DOHH2 (cell line): ENCODE measurements around the gene CYTH4.

Source experiments
- H3F3A ChIP-seq: fragments of 200-600 bp; sonication (generic), shearing (Covaris generic); 2 replicates; pipeline ENCODE4 v1.6.0; 2016; ENCODE audit warnings: antibody characterized with exemption, mild to moderate bottlenecking; ENCODE audit not compliant: control insufficient read depth, insufficient read depth
- H3K27ac ChIP-seq: fragments of 200-600 bp; sonication (generic); 2 replicates; pipeline ENCODE4 v1.5.1; 2014; ENCODE audit warnings: low read depth, mild to moderate bottlenecking, low read length, moderate library complexity
- H3K27me3 ChIP-seq: fragments of 200-600 bp; sonication (generic); 2 replicates; pipeline ENCODE4 v1.6.1; 2014; ENCODE audit warnings: mild to moderate bottlenecking, low read length, mixed read lengths; ENCODE audit not compliant: control insufficient read depth
- H3K36me3 ChIP-seq: fragments of 200-600 bp; sonication (generic); 2 replicates; pipeline ENCODE4 v1.6.1; 2014; ENCODE audit warnings: mild to moderate bottlenecking, low read length, moderate library complexity, mixed read lengths; ENCODE audit not compliant: control insufficient read depth
- H3K4me1 ChIP-seq: fragments of 200-600 bp; sonication (generic); 2 replicates; pipeline ENCODE4 v1.6.1; 2014; ENCODE audit warnings: mild to moderate bottlenecking, low read length, mixed read lengths; ENCODE audit not compliant: control insufficient read depth
- H3K4me2 ChIP-seq: fragments of 200-600 bp; sonication (generic); 2 replicates; pipeline ENCODE4 v1.6.0; 2014; ENCODE audit warnings: mild to moderate bottlenecking, low read length, moderate library complexity
- H3K4me3 ChIP-seq: fragments of 200-600 bp; sonication (generic); 2 replicates; pipeline ENCODE4 v1.5.1; 2014; ENCODE audit warnings: mild to moderate bottlenecking, low read length, mixed read lengths
- H3K79me2 ChIP-seq: fragments of 200-600 bp; sonication (generic); 2 replicates; pipeline ENCODE4 v1.6.1; 2014; ENCODE audit warnings: mild to moderate bottlenecking, low read length, mixed read lengths; ENCODE audit not compliant: control insufficient read depth
- H3K9me2 ChIP-seq: fragments of 200-600 bp; sonication (generic); replicated peaks from 2 replicates; pipeline ENCODE4 v1.6.1; 2014; ENCODE audit warnings: mild to moderate bottlenecking, low read length, mixed read lengths; ENCODE audit not compliant: control insufficient read depth
- H3K9me3 ChIP-seq: fragments of 200-600 bp; sonication (generic); 2 replicates; pipeline ENCODE4 v1.6.1; 2014; ENCODE audit warnings: antibody characterized with exemption, low read length, mixed read lengths; ENCODE audit not compliant: control insufficient read depth, insufficient read depth
- H4K20me1 ChIP-seq: fragments of 200-600 bp; sonication (generic); 2 replicates; pipeline ENCODE4 v1.6.0; 2014; ENCODE audit warnings: low read depth, mild to moderate bottlenecking, antibody characterized with exemption, low read length, moderate library complexity; ENCODE audit not compliant: control insufficient read depth, insufficient read depth
- EZH2phosphoT487 ChIP-seq: fragments of 200-600 bp; sonication (generic); IDR thresholded peaks from 2 replicates; pipeline ENCODE4 v1.6.1; 2017; ENCODE audit warnings: borderline replicate concordance, mild to moderate bottlenecking, antibody characterized with exemption, low read length, moderate library complexity, mixed read lengths
- TF ChIP-seq, protein P1 (sequence below): fragments of 200-600 bp; sonication (generic); IDR thresholded peaks from one replicate; pipeline ENCODE4 v1.5.1; 2014; ENCODE audit warnings: antibody characterized with exemption, mild to moderate bottlenecking, low read depth, low read length; ENCODE audit not compliant: poor library complexity, severe bottlenecking

CYTH4 gene

DNA sequence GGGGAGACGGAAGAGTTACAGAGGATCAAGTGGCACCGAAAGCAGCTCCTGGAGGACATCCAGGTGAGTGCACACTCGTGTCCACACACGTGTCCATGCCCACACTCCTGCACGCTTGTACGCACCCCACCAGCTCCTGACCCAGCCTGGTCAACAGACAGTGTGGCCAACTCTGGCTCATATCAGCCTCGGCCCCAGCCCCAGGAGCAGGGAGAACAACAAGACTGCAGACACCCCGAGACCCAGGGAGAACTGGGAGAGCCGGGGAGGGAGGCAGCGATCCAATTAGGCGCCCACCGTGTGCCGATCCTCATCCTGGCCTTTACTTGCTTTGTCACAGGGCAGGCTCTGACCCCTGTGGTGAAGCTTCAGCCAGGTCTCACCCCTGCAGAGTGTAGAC lies 10.3 kb downstream of the CYTH4 start:
- H3K9me3 ChIP-seq = no peaks in the 10 kb centered on the region
- no peaks in the 10 kb centered on the region for H4K20me1 ChIP-seq
- TF ChIP-seq, protein P1, sequence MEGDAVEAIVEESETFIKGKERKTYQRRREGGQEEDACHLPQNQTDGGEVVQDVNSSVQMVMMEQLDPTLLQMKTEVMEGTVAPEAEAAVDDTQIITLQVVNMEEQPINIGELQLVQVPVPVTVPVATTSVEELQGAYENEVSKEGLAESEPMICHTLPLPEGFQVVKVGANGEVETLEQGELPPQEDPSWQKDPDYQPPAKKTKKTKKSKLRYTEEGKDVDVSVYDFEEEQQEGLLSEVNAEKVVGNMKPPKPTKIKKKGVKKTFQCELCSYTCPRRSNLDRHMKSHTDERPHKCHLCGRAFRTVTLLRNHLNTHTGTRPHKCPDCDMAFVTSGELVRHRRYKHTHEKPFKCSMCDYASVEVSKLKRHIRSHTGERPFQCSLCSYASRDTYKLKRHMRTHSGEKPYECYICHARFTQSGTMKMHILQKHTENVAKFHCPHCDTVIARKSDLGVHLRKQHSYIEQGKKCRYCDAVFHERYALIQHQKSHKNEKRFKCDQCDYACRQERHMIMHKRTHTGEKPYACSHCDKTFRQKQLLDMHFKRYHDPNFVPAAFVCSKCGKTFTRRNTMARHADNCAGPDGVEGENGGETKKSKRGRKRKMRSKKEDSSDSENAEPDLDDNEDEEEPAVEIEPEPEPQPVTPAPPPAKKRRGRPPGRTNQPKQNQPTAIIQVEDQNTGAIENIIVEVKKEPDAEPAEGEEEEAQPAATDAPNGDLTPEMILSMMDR = no peak
- no peak for TF ChIP-seq EZH2phosphoT487
- peaks cover 41% of the 10 kb centered on the region for H3K4me1 ChIP-seq
- peaks cover 9% of the 10 kb centered on the region; the same call in 1 of the 2 replicates for H3F3A ChIP-seq
- H3K36me3 ChIP-seq = peaks cover 80% of the 10 kb centered on the region
- H3K4me2 ChIP-seq = no peak overlapping the region
- peaks cover 38% of the 10 kb centered on the region for H3K79me2 ChIP-seq
- H3K27me3 ChIP-seq = no peaks in the 10 kb centered on the region
- H3K27ac ChIP-seq = no peak overlapping the region
- H3K4me3 ChIP-seq = no peak overlapping the region
- no peaks in the 10 kb centered on the region for H3K9me2 ChIP-seq

GRCh38 chr22:37293172-37293571 lies 10.9 kb downstream of the CYTH4 start:
- TF ChIP-seq, protein P1 = no peak
- TF ChIP-seq EZH2phosphoT487 = no peak
- H3K9me3 ChIP-seq = no peaks in the 10 kb centered on the region
- peaks cover 9% of the 10 kb centered on the region; the same call in 1 of the 2 replicates for H3F3A ChIP-seq
- peaks cover 82% of the 10 kb centered on the region for H3K36me3 ChIP-seq
- H3K4me2 ChIP-seq = no peak overlapping the region
- H3K27ac ChIP-seq = no peak overlapping the region
- peaks cover 36% of the 10 kb centered on the region for H3K4me1 ChIP-seq
- H4K20me1 ChIP-seq = no peaks in the 10 kb centered on the region
- peaks cover 33% of the 10 kb centered on the region for H3K79me2 ChIP-seq
- H3K27me3 ChIP-seq = no peaks in the 10 kb centered on the region
- no peaks in the 10 kb centered on the region for H3K9me2 ChIP-seq
- no peak overlapping the region for H3K4me3 ChIP-seq

- Histone ChIP-seq H3K36me3 (peaks cover 81% of the 10 kb centered on the region), H3K9me2 (no peaks in the 10 kb centered on the region), H3K79me2 (peaks cover 19% of the 10 kb centered on the region), H3K9me3 (no peaks in the 10 kb centered on the region), H3K27ac (peak overlapping the region; percentile 25), H3K4me2 (peak overlapping the region; percentile 34; the same call in 1 of the 2 replicates), H3K27me3 (no peaks in the 10 kb centered on the region), H3K4me1 (peaks cover 38% of the 10 kb centered on the region), H3K4me3 (no peak overlapping the region), H3F3A (no peaks in the 10 kb centered on the region), H4K20me1 (no peaks in the 10 kb centered on the region)
- TF ChIP-seq, protein P1 = no peak
- TF ChIP-seq EZH2phosphoT487 = no peak
Measured at GRCh38 chr22:37294747-37295146, 12.4 kb downstream of the CYTH4 start.
